Activated CD4-positive, alpha-beta T cell treated with anti-CD3 and anti-CD28 coated beads, Interleukin-10, Interleukin-2, amounts not matched to agents 100 ng/mL and 50 ng/mL, durations not matched to agents 16 hours and 8 hours (primary cell): ENCODE data around the gene DHX29.
"Not testable (repeated sequence)": the region's sequence is repeated elsewhere in the genome, so short reads cannot be mapped to it uniquely, and the experiment has no call there.

ENCODE experiments used
- DNase-seq: peaks from one replicate; pipeline ENCODE4 v3.0.0-alpha.2; 2020

Gene DHX29, protein sequence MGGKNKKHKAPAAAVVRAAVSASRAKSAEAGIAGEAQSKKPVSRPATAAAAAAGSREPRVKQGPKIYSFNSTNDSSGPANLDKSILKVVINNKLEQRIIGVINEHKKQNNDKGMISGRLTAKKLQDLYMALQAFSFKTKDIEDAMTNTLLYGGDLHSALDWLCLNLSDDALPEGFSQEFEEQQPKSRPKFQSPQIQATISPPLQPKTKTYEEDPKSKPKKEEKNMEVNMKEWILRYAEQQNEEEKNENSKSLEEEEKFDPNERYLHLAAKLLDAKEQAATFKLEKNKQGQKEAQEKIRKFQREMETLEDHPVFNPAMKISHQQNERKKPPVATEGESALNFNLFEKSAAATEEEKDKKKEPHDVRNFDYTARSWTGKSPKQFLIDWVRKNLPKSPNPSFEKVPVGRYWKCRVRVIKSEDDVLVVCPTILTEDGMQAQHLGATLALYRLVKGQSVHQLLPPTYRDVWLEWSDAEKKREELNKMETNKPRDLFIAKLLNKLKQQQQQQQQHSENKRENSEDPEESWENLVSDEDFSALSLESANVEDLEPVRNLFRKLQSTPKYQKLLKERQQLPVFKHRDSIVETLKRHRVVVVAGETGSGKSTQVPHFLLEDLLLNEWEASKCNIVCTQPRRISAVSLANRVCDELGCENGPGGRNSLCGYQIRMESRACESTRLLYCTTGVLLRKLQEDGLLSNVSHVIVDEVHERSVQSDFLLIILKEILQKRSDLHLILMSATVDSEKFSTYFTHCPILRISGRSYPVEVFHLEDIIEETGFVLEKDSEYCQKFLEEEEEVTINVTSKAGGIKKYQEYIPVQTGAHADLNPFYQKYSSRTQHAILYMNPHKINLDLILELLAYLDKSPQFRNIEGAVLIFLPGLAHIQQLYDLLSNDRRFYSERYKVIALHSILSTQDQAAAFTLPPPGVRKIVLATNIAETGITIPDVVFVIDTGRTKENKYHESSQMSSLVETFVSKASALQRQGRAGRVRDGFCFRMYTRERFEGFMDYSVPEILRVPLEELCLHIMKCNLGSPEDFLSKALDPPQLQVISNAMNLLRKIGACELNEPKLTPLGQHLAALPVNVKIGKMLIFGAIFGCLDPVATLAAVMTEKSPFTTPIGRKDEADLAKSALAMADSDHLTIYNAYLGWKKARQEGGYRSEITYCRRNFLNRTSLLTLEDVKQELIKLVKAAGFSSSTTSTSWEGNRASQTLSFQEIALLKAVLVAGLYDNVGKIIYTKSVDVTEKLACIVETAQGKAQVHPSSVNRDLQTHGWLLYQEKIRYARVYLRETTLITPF (N-terminal part only)

DNA sequence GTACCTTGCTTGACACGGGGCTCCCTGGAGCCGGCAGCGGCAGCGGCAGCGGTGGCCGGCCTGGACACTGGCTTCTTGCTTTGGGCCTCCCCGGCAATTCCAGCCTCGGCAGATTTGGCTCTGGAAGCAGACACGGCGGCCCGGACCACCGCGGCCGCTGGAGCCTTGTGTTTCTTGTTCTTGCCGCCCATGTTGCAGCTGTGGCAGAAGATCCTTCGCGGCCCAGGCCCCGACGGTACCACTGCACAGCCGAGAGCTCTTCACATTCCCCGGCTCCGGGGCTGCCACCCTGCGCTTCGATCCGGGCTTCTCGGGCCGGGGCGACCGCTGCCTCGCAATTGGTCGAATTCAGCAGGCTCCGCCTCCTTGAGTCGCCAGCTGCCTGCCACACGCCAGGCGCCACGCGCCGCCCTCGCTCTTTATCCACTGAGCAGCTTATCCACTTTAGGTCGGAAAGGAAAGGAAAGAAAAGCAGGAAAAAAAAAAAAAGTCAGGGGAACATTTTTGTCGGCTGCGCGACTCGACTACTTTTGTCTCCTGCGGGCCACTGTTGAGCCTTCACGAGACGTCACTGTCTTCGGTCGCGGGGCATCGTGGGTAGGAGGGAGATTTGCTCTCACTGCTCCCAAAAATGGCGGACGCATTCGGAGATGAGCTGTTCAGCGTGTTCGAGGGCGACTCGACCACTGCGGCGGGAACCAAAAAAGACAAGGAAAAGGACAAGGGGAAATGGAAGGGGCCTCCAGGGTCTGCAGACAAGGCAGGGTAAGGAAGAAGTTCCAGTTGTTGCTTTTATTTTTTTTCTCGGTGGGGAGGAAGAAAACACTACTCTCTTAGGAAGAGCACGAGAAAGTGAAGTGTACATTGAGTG, at the start of gene DHX29, which contains the start of gene MTREX:
Gene DHX29 (minus strand): TSS at position 312 of the 871 bp plus-strand sequence. CDS start 121 bp downstream, at position 191.
Gene MTREX (plus strand): TSS at position 607 of the 871 bp plus-strand sequence. CDS start 25 bp downstream, at position 632.
- peak; percentile 92 for DNase-seq

- no peak for DNase-seq
Observed at GRCh38 chr5:55356896-55357295, 49.4 kb upstream of the DHX29 start.

DNA sequence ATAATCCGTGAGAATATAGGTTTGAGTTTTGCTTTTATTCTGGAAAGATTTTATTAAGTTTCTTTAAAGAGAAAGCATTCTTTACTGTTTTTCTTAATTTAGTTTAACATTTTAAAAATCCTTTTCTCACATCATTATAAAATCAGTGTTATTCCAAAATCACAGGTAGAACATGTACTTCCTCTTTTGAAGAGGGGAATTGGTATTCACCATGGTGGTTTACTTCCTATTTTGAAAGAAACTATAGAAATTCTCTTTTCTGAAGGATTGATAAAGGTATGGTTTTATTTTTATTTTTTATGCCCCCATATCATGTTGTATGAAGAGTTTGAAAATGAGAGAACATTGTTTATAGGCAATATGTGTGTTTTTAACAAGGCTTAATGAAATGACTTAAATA, 43.3 kb upstream of the DHX29 start:
- no peak for DNase-seq

DNA sequence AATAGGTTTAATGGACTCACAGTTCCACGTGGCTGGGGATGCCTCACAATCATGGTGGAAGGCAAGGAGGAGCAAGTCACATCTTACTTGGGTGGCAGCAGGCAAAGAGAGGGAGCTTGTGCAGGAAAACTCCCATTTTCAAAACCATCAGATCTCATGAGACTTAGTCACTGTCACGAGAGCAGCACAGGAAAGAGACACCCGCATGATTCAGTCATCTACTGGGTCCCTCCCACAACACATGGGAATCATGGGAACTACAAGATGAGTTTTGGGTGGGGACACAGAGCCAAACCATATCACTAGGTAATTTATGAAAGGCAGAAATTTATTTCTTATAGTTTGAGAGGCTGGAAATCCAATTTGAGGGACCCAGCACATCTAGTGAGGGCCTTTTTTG, 40.3 kb upstream of the DHX29 start:
- no peak for DNase-seq

GRCh38 chr5:55345327-55345726, 37.8 kb upstream of the DHX29 start:
- no peak for DNase-seq

GRCh38 chr5:55344392-55344992, 37.0 kb upstream of the DHX29 start:
- peak; percentile 63 for DNase-seq

GRCh38 chr5:55343609-55344008, 36.1 kb upstream of the DHX29 start:
- DNase-seq, result no peak

- no peak for DNase-seq
Observed at GRCh38 chr5:55343107-55343506, 35.6 kb upstream of the DHX29 start.

DNA sequence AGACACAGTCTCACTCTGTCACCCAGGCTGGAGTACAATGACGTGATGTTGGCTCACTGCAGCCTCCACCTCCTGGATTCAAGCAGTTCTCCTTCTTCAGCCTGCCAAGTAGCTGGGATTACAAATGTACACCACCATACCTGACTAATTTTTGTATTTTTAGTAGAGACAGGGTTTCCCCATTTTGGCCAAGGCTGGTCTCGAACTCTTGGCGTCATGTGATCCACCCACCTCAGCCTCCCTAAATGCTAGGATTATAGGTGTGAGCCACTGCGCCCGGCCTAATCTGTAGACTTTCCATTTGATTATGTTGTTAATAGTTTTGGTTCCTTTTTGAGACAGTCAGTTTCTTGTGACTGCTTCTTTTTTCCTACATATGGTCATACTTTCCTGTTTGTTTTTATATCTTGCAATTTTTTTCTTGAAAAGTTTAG, 31.3 kb upstream of the DHX29 start:
- DNase-seq, result peak; percentile 72

GRCh38 chr5:55338092-55338613, 30.7 kb upstream of the DHX29 start:
- DNase-seq, result no peak

DNA sequence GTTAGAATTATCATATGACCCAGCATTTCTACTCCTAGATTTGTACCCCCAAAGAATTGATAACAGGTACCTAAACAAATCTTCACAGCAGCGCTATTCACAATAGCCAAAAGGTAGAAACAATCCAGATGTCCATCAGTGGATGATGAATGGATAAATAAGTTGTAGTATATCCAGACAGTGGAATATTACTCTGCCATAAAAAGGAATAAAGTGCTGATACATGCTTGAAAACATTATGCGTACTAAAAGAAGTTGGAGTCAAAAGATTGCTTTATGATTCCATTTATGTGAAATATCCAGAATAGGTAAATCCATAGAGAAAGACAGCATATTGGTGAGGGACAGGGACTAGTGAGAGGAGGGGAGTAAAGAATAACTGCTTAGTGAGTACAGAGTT, 26.3 kb upstream of the DHX29 start:
- no peak for DNase-seq

DNA sequence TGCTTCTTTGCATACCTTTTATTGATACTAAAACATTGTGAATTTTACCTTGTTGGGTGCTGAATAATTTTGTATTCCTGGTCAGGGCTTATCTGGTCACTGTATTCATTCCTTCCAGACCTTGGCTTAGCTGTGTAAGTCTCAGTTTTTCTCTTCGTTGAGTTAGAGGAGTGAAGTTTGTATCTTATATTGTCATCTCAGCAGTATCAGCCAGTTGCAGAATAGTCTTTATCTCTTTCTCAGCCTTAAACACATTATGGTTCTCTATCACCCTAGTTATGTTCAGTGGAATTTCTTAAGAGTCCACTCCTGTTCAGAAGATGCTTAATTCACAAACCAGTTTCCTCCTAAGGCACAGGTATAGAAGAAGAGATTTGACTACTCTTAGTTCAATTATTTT, 25.5 kb upstream of the DHX29 start:
- no peak for DNase-seq

DNA sequence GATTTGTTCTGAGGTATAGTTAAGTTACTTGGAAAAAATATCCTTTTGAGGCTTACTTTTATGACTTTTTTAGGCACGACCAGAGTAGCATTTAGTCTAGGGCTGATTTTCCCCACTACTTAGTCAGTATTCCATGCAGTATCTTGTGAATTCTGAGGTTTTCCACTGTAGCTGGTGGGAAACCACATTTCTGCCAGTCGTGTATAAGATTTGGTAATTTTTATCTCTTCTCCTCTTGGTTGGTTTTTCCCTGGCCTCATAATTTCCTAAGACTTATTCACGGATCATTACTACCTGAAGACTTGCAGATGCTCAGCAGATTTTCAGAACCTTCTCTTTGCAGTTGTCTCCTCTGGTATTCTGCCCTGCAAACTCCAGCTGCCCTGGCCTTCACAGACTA, 23.8 kb upstream of the DHX29 start:
- no peak for DNase-seq

- no peak for DNase-seq
Observed at GRCh38 chr5:55327281-55327680, 19.8 kb upstream of the DHX29 start.

GRCh38 chr5:55325621-55326020, 18.1 kb upstream of the DHX29 start:
- DNase-seq, result no peak

DNA sequence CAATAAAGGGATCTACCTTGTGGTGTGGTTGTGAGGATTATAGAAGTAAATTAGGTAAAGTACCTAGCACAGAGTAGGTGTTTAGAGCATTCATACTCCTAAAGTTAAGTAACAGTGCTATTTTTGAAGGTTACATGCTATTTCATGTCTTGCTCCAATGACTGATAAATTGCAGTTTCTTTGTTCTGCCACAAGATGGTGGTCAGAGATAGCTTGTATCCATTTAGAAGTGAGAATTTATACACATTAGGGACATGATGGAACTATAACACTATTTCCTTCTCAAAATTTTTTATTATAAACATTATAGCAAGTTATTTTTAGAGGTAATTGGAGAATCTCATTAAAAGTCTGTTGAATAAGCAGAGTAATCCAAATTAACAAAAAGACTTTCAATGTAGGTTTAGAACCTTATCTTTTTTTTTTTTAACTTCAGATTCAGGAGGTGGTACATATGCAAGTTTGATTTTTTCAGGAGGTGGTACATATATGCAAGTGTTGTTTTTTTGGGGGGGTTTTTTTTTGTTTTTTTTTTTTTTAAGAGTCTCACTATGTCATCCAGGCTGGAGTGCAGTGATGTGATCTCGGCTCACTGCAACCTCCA, 17.4 kb upstream of the DHX29 start:
- peak; percentile 57 for DNase-seq

DNA sequence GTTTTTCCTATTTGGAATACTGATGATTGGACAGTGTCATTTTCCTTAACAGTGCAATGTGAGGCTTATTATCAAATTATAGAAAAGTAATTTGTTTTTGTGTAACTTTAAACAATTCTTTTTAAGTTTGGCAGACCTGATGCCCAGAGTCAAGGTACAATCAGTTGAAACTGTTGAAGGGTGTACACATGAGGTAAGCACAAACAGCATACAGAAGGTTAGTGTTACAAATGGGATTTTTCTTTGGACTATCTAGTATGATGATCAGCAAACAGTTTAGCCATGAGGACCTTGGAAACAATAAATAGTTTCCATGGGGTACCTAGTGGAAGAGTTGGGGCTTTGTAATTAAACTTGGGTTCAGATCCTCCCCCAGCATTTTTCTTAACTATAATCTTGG, 16.5 kb upstream of the DHX29 start:
- no peak for DNase-seq

DNA sequence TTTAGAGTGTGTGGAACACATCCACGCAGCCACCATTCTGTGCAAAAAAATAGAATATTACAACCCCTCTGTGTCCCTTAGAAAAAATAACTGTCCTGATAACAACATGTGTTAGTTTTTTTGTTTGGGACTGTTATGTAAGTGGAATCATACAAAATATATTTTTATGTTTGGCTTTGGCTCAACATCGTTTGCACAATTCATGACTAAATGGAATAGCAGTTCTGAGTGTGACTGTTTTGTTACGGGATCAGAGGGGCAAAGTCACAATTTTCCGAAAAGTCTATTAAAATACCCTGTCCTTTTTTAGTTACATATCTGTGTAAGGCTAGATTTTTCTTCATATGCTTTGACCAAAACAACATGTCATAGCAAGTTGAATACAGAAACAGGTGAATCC, 13.1 kb upstream of the DHX29 start:
- DNase-seq, result no peak

DNA sequence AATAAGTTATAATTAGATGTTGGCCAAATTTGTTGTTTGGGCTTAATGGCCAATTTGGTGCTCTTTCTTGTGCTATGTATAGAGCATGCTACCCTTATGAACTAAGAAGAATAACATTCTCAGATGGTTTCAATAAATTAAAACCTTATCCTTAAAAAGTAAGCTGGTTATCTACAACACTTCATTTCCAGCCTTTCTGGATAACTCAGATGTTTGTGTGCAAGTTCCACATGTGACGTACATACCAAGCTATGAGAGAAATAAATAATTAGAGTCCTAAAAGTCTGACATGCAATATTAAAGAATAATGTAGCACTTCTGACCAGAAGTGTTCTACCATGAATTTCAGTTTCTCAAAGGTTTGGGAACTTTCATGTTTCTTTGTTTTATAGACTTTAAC, 12.0 kb upstream of the DHX29 start:
- DNase-seq, result no peak

DNA sequence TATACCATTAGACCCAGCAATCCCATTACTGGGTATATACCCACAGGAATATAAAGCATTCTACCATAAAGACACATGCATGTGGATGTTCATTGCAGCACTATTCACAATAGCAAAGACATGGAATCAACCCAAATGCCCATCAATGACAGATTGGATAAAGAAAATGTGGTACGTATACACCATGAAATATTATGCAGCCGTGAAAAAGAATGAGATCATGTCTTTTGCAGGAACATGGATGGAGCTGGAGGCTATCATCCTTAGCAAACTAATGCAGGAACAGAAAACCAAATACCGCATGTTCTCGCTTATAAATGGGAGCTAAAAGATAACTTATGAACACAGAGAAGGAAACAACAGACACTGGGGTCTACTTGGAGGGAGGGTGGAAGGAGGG, 10.7 kb upstream of the DHX29 start:
- not testable (repeated sequence) for DNase-seq

DNA sequence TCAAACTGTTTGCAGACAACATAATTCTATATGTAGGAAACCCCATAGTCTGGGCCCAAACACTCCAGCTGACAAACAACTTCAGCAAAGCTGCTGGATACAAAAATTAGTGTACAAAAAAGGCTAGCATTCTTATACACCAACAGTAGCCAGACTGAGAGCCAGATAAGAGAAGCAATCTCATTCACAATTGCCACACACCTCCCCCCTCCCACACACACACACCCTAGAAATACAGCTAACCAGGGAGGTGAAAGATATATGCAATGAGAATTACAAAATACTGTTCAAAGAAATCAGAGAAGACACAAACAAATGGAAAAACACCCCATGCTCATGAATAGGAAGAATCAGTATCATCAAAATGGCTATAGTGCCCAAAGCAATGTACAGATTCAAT, 9.3 kb upstream of the DHX29 start:
- DNase-seq, result no peak
